Activated T-helper 1 cell treated with anti-CD3 and anti-CD28 coated beads, Interleukin-12 subunit alpha, Interleukin-12 subunit beta, Interleukin-2, Interleukin-4 antibody, amounts not matched to agents 30 ng/mL and 10 ng/mL and 1 ng/mL, durations not matched to agents 14 hours and 24 hours and 36 hours (primary cell): Measurements from ENCODE around the gene POU1F1. TPM values are rescaled to one million over a fixed set of nuclear protein-coding genes. Genes with fewer than 3 reads are reported as not detected.
"Not testable (repeated sequence)": the region's sequence is repeated elsewhere in the genome, so short reads cannot be mapped to it uniquely, and the experiment has no call there.

Experiments
- DNase-seq: peaks from one replicate; pipeline ENCODE4 v3.0.0; 2021; ENCODE audit warnings: low spot score
- H3K27ac Mint-ChIP-seq: one replicate; pipeline ENCODE4 v1.8.0; 2021; ENCODE audit warnings: mild to moderate bottlenecking, mixed read lengths
- H3K27me3 Mint-ChIP-seq: one replicate; pipeline ENCODE4 v1.8.0; 2022; ENCODE audit warnings: mild to moderate bottlenecking, moderate library complexity, mixed read lengths; ENCODE audit not compliant: insufficient read depth
- H3K36me3 Mint-ChIP-seq: one replicate; pipeline ENCODE4 v1.8.0; 2021; ENCODE audit warnings: low read depth, mixed read lengths
- H3K4me1 Mint-ChIP-seq: one replicate; pipeline ENCODE4 v1.8.0; 2021; ENCODE audit warnings: low read depth, mixed read lengths
- H3K4me3 Mint-ChIP-seq: one replicate; pipeline ENCODE4 v1.8.0; 2021; ENCODE audit warnings: mild to moderate bottlenecking, moderate library complexity, mixed read lengths
- H3K9me3 Mint-ChIP-seq: one replicate; pipeline ENCODE4 v1.8.0; 2021; ENCODE audit warnings: mixed read lengths
- intact Hi-C: fragments of 100-400 bp; cut with micrococcal nuclease; formaldehyde crosslinking; loops from one replicate; pipeline ENCODE4 v1.15.1; 2024
- total RNA-seq: library from RNA; stranded (reverse); gene quantifications from 2 replicates; pipeline ENCODE4 v1.2.3, GENCODE V29; 2022

The POU1F1 gene
- total RNA-seq, 1 donor from 2014 or later = not detected

DNA sequence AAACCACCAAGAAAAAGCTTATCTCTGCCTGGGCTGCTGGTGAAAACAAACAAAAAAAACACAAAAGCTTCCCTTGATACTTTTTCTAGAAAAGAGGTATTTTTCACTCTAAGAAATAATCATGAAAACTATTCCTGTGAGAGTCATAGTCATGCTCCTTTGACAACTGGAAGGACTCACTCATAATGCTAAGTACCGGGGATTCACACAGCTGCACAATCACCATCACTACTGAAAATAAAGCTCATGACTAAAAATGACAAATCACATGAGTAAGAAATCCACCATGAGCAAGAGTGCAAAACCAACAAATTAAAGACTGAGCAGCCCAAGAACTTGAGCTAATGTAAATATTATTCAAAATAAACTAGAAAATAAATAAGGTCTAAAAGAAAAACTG is 10.6 kb upstream of the POU1F1 start:
- Mint-ChIP-seq H3K36me3 (no peaks in the 10 kb centered on the region), H3K27ac (no peak overlapping the region), H3K4me1 (peaks cover 8% of the 10 kb centered on the region), H3K9me3 (no peaks in the 10 kb centered on the region), H3K27me3 (peaks cover 5% of the 10 kb centered on the region), H3K4me3 (no peak overlapping the region)
- intact Hi-C loops = no loop called here
- DNase-seq = no peak

DNA sequence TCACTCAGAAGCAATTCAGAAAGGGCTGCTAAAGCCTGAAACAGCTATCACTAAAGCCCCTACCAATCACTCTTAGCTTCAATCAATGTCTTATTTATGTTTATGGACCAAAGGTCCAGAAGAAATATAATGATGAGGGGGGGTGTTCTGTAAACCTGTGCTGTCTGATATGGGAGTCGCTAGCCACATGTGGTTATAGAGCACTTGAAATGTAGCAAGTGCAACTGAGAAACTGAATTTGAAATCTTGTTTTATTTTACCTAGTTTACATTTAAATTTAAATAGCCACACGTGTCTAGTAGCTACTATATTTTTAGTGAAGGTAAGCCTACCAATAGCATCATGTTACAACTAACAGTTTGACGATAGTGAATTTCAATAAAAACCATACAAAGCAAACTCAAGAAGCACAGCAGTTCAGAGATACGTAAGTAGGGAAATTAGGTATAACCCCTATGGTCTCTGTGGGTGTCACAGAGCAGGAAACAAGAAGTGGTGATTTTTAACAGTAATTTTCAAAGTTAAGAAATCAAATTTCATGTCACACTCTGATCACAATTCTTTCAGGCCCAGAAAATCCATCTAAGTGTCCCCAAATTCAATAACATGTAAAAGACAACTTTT is 3.6 kb downstream of the POU1F1 start:
- intact Hi-C loops = loop anchor here (1.0 to 5.0 kb wide), 2 partner anchors 60 to 879 kb away; no protein-coding TSS in a partner anchor
- DNase-seq = no peak
- peaks cover 1% of the 10 kb centered on the region for H3K36me3 Mint-ChIP-seq
- H3K27ac Mint-ChIP-seq = no peak overlapping the region
- H3K27me3 Mint-ChIP-seq = peaks cover 2% of the 10 kb centered on the region
- no peak overlapping the region for H3K4me3 Mint-ChIP-seq
- no peaks in the 10 kb centered on the region for H3K9me3 Mint-ChIP-seq
- H3K4me1 Mint-ChIP-seq = peaks cover 51% of the 10 kb centered on the region

DNA sequence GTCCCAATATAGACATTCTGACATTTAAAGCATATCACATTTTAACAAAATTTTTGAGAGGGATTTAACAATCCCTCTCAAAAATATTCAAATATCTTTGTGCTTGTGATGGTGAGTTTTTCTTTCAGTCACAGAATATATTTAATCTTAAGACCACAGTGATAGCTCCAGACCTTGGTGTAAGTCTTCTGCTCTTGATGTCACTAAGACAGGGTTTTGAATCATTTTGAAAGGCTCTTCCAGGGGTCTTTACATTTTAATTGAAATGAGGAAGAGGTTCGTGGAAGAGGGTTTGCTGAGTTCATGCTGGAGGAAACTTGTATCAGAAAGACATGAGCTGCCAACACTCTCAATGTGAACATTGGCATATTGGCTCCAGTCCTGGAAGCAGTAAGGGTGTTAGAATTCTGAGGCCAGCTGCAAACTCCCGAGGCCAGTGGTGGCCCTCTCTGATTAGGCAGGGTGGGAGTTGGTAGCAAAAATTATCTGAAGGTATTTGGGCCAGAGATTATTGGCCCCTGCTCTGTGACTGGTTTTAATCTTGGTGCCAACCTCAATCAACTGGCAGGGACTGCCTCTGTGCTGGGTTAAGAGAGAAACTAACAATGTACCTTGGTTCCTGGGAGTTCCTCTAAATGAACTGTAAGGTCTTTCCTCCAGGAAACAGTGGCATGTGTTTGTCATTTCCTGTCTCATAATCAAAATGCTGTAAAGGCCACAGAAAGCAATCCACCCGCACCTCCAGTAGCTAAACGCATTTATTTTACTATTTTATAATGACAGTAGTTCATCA is 5.3 kb downstream of the POU1F1 start:
- no peaks in the 10 kb centered on the region for H3K9me3 Mint-ChIP-seq
- no peak for DNase-seq
- H3K27me3 Mint-ChIP-seq = no peaks in the 10 kb centered on the region
- H3K36me3 Mint-ChIP-seq = peaks cover 1% of the 10 kb centered on the region
- peak overlapping the region; percentile 37 for H3K4me3 Mint-ChIP-seq
- peaks cover 60% of the 10 kb centered on the region for H3K4me1 Mint-ChIP-seq
- intact Hi-C loops = loop anchor here (5.0 kb wide), 1 partner anchor 881 kb away; no protein-coding TSS in a partner anchor
- peak overlapping the region; percentile 34 for H3K27ac Mint-ChIP-seq

DNA sequence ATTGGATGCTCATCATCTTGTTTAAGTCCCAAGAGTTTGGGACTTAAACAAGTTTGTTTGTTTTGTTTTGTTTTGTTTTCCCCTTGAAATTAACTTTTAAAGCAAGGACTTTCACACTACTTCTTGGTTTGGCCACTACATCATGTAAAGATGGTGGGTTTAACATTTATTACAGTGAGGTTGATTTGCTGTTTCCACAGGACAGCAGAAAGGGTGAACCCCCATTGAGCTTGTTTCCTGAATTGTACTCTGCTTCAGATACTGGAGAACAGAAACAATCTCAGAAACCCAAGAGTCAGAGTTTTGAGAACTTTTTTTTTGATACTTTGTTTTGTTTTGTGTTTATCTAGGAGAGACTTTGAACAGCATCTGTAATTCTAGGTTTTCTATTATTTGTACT is 6.7 kb downstream of the POU1F1 start:
- intact Hi-C loops = loop anchor here (5.0 kb wide), 1 partner anchor 883 kb away; no protein-coding TSS in a partner anchor
- no peak overlapping the region for H3K27ac Mint-ChIP-seq
- H3K4me3 Mint-ChIP-seq = no peak overlapping the region
- no peaks in the 10 kb centered on the region for H3K9me3 Mint-ChIP-seq
- H3K27me3 Mint-ChIP-seq = peaks cover under 1% of the 10 kb centered on the region
- H3K4me1 Mint-ChIP-seq = peaks cover 60% of the 10 kb centered on the region
- DNase-seq = no peak
- peaks cover 1% of the 10 kb centered on the region for H3K36me3 Mint-ChIP-seq

DNA sequence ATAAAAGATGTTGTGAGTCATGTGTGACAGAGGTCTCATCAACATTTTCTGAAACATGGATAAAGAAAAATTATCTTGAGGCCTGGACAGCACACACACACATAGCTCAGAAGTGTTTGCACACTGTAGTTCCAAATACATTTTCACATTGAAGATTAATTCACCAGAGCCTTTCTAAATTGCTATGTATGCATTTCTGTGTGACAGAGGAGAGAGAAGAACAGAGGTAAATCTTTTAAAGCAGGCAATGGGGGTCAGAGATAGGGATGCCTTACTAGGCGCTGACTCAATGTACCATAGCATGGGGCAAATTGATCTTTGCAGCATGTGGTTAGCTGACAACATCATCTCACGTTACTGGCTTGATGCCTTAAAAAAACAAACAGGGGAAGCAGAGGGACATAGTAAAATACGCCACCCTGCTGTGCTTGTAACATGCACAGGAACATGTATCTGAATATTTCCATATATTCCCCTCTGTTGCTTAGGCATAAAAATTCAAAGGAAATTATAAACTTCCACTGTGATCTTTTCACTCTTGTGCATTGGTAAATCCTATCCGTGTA is 7.7 kb downstream of the POU1F1 start:
- no peak overlapping the region for H3K27ac Mint-ChIP-seq
- H3K36me3 Mint-ChIP-seq = peaks cover 1% of the 10 kb centered on the region
- H3K27me3 Mint-ChIP-seq = peaks cover 7% of the 10 kb centered on the region
- no peak overlapping the region for H3K4me3 Mint-ChIP-seq
- intact Hi-C loops = no loop called here
- H3K4me1 Mint-ChIP-seq = peaks cover 60% of the 10 kb centered on the region
- H3K9me3 Mint-ChIP-seq = no peaks in the 10 kb centered on the region
- no peak for DNase-seq

DNA sequence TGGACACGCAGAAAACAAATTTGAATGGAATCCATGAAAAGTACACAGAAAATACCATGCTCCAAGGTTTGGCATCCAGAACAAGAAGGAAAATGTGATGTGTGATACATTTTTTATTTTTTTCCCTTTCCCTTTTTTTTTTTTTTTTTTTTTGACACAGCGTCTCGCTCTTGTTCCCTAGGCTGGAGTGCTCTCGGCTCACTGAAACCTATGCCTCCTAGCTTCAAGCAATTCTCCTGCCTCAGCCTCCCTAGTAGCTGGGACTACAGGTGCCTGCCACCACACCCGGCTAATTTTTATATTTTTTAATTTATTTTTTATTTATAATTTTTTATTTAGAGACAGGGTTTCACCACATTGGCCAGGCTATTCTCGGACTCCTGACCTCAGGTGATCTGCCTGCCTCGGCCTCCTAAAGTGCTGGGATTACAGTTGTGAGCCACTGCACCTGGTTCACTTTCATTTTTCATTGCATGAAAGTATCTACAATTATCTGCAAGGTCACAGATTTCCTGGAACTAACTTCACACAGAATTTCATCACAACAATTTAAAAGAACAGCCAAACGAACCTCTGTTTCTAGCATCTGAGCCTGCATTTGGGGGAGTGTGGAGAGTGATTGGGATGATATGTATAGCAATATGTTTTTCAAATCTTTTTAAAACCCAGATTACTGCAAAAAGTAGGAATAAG is 8.3 kb downstream of the POU1F1 start:
- peaks cover 56% of the 10 kb centered on the region for H3K4me1 Mint-ChIP-seq
- peak overlapping the region; percentile 51 for H3K4me3 Mint-ChIP-seq
- peak overlapping the region; percentile 25 for H3K27ac Mint-ChIP-seq
- peaks cover 1% of the 10 kb centered on the region for H3K36me3 Mint-ChIP-seq
- H3K27me3 Mint-ChIP-seq = peaks cover 7% of the 10 kb centered on the region
- intact Hi-C loops = no loop called here
- no peaks in the 10 kb centered on the region for H3K9me3 Mint-ChIP-seq
- no peak for DNase-seq

DNA sequence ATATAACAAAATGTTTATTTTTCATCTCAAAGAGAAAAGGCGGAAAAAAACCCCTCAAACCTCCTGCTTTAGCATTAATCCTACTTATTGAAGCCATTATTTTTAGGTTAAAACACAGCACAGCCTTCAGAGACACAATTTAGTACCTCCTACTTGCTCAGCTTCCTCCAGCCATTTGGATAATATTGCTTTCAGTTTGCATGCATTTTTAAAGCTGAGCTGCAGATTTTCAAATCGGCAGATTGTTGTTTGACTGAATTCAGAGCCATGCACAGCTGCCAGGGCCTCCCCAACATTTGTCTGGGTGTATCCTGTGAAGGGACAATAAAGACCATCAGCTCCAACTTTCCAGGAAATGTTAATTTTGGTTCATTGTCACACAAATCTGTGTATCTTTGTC is 14.5 kb downstream of the POU1F1 start:
- no peak for DNase-seq
- intact Hi-C loops = loop anchor here (2.0 to 5.0 kb wide), 3 partner anchors 35 to 740 kb away; no protein-coding TSS in a partner anchor
- Mint-ChIP-seq H3K4me1 (peaks cover 7% of the 10 kb centered on the region), H3K9me3 (no peaks in the 10 kb centered on the region), H3K36me3 (no peaks in the 10 kb centered on the region), H3K27ac (no peak overlapping the region), H3K27me3 (peaks cover 8% of the 10 kb centered on the region), H3K4me3 (no peak overlapping the region)

DNA sequence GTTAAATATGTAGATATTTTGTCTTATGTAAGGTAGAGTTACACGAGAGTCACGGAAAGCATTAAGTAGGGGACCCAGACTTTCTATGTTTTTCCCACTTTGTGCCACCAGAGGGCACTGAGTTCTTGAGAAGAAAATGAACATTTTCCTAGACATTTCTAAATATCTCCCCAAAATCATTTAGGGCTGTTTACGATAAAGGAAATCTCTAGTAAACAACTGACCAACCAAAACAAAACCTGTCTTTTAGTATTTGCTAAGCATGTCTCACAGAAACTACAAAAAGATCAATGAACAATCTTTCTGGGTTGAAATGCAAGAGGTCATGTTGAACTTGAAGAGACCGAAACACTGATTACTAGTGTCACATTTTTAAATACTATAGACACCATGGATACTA is 16.1 kb downstream of the POU1F1 start:
- H3K4me1 Mint-ChIP-seq = peaks cover 7% of the 10 kb centered on the region
- intact Hi-C loops = loop anchor here (1.0 to 5.0 kb wide), 4 partner anchors 37 to 742 kb away; no protein-coding TSS in a partner anchor
- H3K27ac Mint-ChIP-seq = no peak overlapping the region
- no peaks in the 10 kb centered on the region for H3K36me3 Mint-ChIP-seq
- H3K9me3 Mint-ChIP-seq = no peaks in the 10 kb centered on the region
- no peak overlapping the region for H3K4me3 Mint-ChIP-seq
- H3K27me3 Mint-ChIP-seq = peaks cover 8% of the 10 kb centered on the region
- no peak for DNase-seq

DNA sequence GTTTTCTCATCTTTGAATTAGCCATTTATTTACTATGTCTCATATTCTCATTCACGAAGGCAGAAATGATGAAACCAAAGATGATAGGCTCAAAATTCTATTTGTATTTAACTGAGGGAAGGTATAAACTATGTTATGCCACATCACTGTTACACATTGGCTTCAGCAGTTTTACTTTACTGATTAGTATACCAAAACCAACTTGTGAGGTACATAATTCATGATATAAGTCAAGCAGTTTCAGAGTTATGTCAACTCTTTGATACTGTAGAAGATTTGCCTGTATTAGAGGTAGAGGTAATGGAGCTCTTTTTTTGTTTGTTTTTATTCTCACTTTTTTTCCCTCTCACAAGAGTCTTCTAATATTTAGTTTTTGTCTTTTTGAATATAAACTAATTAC is 26.4 kb downstream of the POU1F1 start:
- Mint-ChIP-seq H3K27ac (no peak overlapping the region), H3K4me3 (no peak overlapping the region), H3K27me3 (no peaks in the 10 kb centered on the region), H3K4me1 (peaks cover 7% of the 10 kb centered on the region), H3K9me3 (no peaks in the 10 kb centered on the region), H3K36me3 (peaks cover 27% of the 10 kb centered on the region)
- intact Hi-C loops = no loop called here
- DNase-seq = no peak

DNA sequence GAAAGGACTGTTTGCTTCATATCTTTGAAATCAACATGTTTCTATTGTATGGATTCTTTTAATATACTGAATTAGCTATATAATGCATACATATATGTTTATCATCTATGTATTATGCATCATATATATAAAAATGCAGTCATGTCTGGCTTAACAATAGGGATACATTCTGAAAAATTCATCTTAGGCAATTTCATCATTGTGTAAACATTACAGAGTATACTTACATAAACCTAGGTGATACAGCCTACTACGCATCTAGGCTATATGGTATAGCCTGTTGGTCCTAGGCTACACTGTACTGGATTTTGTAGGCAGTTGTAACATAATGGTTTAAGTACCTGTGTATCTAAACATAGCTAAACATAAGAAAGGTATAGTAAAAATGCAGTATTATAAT is 27.6 kb downstream of the POU1F1 start:
- peaks cover 21% of the 10 kb centered on the region for H3K36me3 Mint-ChIP-seq

DNA sequence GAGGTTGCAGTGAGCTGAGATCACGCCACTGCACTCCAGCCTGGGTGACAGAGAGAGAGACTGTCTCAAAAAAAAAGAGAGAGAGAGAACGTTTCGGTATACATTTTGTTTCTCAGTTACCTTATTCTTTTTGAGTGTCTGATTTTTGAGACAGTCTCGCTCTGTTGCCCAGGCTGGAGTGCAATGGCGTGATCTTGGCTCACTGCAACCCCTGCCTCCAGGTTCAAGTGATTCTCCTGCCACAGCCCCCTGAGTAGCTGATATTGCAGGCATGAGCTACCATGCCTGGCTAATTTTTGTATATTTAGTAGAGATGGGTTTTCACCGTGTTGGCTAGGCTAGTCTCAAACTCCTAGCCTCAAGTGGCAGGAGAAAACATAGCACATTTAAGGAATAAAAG is 28.2 kb downstream of the POU1F1 start:
- H3K9me3 Mint-ChIP-seq, H3K4me1 Mint-ChIP-seq, DNase-seq, H3K4me3 Mint-ChIP-seq, H3K27ac Mint-ChIP-seq, intact Hi-C loops, H3K27me3 Mint-ChIP-seq: not testable (repeated sequence)
- peaks cover 15% of the 10 kb centered on the region for H3K36me3 Mint-ChIP-seq

More for the DNA sequence above, 27.6 kb downstream of the POU1F1 start:
- H3K4me1 Mint-ChIP-seq = peaks cover 7% of the 10 kb centered on the region
- no peak overlapping the region for H3K27ac Mint-ChIP-seq
- no peak for DNase-seq
- H3K27me3 Mint-ChIP-seq = no peaks in the 10 kb centered on the region
- intact Hi-C loops = no loop called here
- H3K4me3 Mint-ChIP-seq = no peak overlapping the region
- H3K9me3 Mint-ChIP-seq = no peaks in the 10 kb centered on the region

DNA sequence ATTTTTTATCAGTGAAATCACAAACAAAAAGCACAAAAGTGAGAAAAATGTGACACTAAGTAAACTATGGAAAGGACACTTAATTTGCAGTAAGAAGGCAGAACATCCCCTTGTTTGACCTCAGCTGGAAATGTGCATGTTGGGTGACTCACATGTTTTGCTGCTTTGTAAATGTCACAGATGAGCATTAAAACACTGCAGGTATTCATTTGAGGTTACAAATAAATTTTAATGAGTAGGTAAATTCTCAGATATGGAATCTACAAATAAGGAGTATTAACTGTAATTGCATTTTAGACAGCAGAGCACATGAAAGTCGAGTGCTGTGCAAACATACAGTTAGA is 29.0 kb downstream of the POU1F1 start:
- DNase-seq = no peak
- H3K4me3 Mint-ChIP-seq = no peak overlapping the region
- intact Hi-C loops = no loop called here
- H3K9me3 Mint-ChIP-seq = no peaks in the 10 kb centered on the region
- H3K36me3 Mint-ChIP-seq = peaks cover 15% of the 10 kb centered on the region
- peaks cover 7% of the 10 kb centered on the region for H3K4me1 Mint-ChIP-seq
- H3K27me3 Mint-ChIP-seq = no peaks in the 10 kb centered on the region
- H3K27ac Mint-ChIP-seq = no peak overlapping the region
